ENCODE results near the gene APOC3. TPM values are rescaled to one million over a fixed set of nuclear protein-coding genes. Genes with fewer than 3 reads are reported as not detected.

Gene APOC3
- total and polyA plus RNA-seq, 10 of the 15 experiments (the other 5 are each of a cell fraction or from before 2014, with no cell fraction given): 1.9 TPM; not detected in 9

GRCh38 chr11:116819049-116819448, 10.7 kb upstream of the APOC3 start:
- H4K20me1 ChIP-seq (ENCODE audit: control insufficient read depth, insufficient read depth): no peaks in the 10 kb centered on the region
- intact Hi-C loops (cut with micrococcal nuclease; ENCODE audit: unreplicated experiment): no loop called here
- no peaks in the 10 kb centered on the region for H3K9me3 ChIP-seq (replicated peaks; ENCODE audit: control insufficient read depth, insufficient read depth, low read length)
- in situ Hi-C loops (cut with MboI): no loop called here
- H3K79me2 ChIP-seq (ENCODE audit: control insufficient read depth, insufficient read depth, low read length): no peaks in the 10 kb centered on the region
- no peak overlapping the region for H3K9ac ChIP-seq (ENCODE audit: control insufficient read depth, insufficient read depth, low read length)
- H3K4me3 ChIP-seq: no peak overlapping the region
- ChIA-PET SMC1A (ENCODE audit: uncharacterized antibody, unreplicated experiment) (no interaction called here), RAD21 (ENCODE audit: unreplicated experiment) (no interaction called here), CTCF (interaction anchor here (0.8 kb wide), 1 partner anchor 29 kb away, joined by 3 read pairs; no protein-coding TSS in a partner anchor), POLR2A (no interaction called here)
- H3K4me1 ChIP-seq (ENCODE audit: control insufficient read depth, insufficient read depth, low read length): no peaks in the 10 kb centered on the region
- FAIRE-seq: no peak
- DNase-seq (ENCODE audit: low read depth, low spot score): no peak
- no peak overlapping the region for H3K27ac ChIP-seq (ENCODE audit: control insufficient read depth, insufficient read depth)
- no peaks in the 10 kb centered on the region for H3K27me3 ChIP-seq (replicated peaks in 1 of 2; ENCODE audit: control insufficient read depth in 2 of 2, insufficient read depth in 2 of 2, low read length in 1 of 2)
- no peaks in the 10 kb centered on the region for H3K36me3 ChIP-seq (ENCODE audit: control insufficient read depth in 2 of 2, insufficient read depth in 2 of 2, low read length in 1 of 2)
- BruUV-seq (replicated peaks): no TSS peak
- TF ChIP-seq SIX5 (IDR thresholded peaks at IDR 0.05; ENCODE audit: low read depth, low read length, severe bottlenecking): no peak
- TF ChIP-seq ZBTB4 (CRISPR knock-in tag; IDR thresholded peaks at IDR 0.05): no peak
- TF ChIP-seq E2F8 (IDR thresholded peaks at IDR 0.05; ENCODE audit: low read depth, partially characterized antibody): no peak
- no peak for TF ChIP-seq TARDBP (IDR thresholded peaks at IDR 0.05; ENCODE audit: borderline replicate concordance)
- TF ChIP-seq ZNF622 (IDR thresholded peaks at IDR 0.05): no peak
- no peak for TF ChIP-seq MEF2B (IDR thresholded peaks at IDR 0.05; ENCODE audit: partially characterized antibody, poor library complexity, severe bottlenecking)
- TF ChIP-seq ZSCAN29 (IDR thresholded peaks at IDR 0.05): no peak
- TF ChIP-seq POLR2A (IDR thresholded peaks at IDR 0.05; ENCODE audit: low read depth, low read length): no peak
- TF ChIP-seq CHD4 (IDR thresholded peaks at IDR 0.05): no peak
- TF ChIP-seq BCLAF1 (IDR thresholded peaks at IDR 0.05): no peak
- no peak for TF ChIP-seq HDGF (IDR thresholded peaks at IDR 0.05)
- TF ChIP-seq FOS (IDR thresholded peaks at IDR 0.05; ENCODE audit: borderline replicate concordance, extremely low read depth, insufficient read length): no peak
- no peak for TF ChIP-seq NR2C1 (IDR thresholded peaks at IDR 0.05)
- TF ChIP-seq CBFB (IDR thresholded peaks at IDR 0.05; ENCODE audit: low read depth): no peak
- no peak for TF ChIP-seq HDAC6 (IDR thresholded peaks at IDR 0.05; ENCODE audit: unreplicated experiment)
- TF ChIP-seq ZNF217 (IDR thresholded peaks at IDR 0.05): no peak
- no peak overlapping the region for H2AFZ ChIP-seq (ENCODE audit: control insufficient read depth, low read depth, low read length)
- H3K4me2 ChIP-seq (ENCODE audit: control insufficient read depth, insufficient read depth): no peak overlapping the region
- WGBS (ENCODE audit: insufficient coverage, insufficient replicate concordance, low lambda C conversion rate, missing lambda C conversion rate): 43% methylated on average over 9 of the region's 9 CpGs
- ATAC-seq: no peak
